Chondrocyte (in vitro differentiated cells): ENCODE data around the gene PLCG2. TPM values are rescaled to one million over a fixed set of nuclear protein-coding genes. Genes with fewer than 3 reads are reported as not detected.
"Not testable (repeated sequence)": the region's sequence is repeated elsewhere in the genome, so short reads cannot be mapped to it uniquely, and the experiment has no call there.

Experiments
- DNase-seq: peaks from one replicate; pipeline ENCODE4 v3.0.0; 2021; ENCODE audit warnings: mixed read lengths, low spot score
- H3K27ac Mint-ChIP-seq: one replicate; pipeline ENCODE4 v1.8.0; 2021; ENCODE audit warnings: mild to moderate bottlenecking, moderate library complexity, mixed read lengths; ENCODE audit not compliant: unreplicated experiment
- H3K27me3 Mint-ChIP-seq: 2 replicates; pipeline ENCODE4 v1.8.0; 2021; ENCODE audit warnings: low read depth, mixed read lengths
- H3K36me3 Mint-ChIP-seq: 2 replicates; pipeline ENCODE4 v1.8.0; 2021; ENCODE audit warnings: low read depth, mixed read lengths
- H3K4me1 Mint-ChIP-seq: 2 replicates; pipeline ENCODE4 v1.8.0; 2021; ENCODE audit warnings: low read depth, mild to moderate bottlenecking, mixed read lengths
- H3K4me3 Mint-ChIP-seq: one replicate; pipeline ENCODE4 v1.8.0; 2021; ENCODE audit warnings: mild to moderate bottlenecking, moderate library complexity, mixed read lengths; ENCODE audit not compliant: unreplicated experiment
- H3K9me3 Mint-ChIP-seq: 2 replicates; pipeline ENCODE4 v1.8.0; 2021; ENCODE audit warnings: low read depth, mixed read lengths
- total RNA-seq: library from RNA; stranded (reverse); gene quantifications from 3 replicates; pipeline ENCODE4 v1.2.1, GENCODE V29; 2021
- TF ChIP-seq, protein P1 (sequence below): fragments of 200-600 bp; sonication (generic); IDR thresholded peaks from 2 replicates; pipeline ENCODE4 v1.5.0; 2021; ENCODE audit warnings: antibody characterized with exemption, mild to moderate bottlenecking, moderate library complexity

PLCG2 gene
- total RNA-seq, 1 donor from 2014 or later = 1.1 TPM

DNA sequence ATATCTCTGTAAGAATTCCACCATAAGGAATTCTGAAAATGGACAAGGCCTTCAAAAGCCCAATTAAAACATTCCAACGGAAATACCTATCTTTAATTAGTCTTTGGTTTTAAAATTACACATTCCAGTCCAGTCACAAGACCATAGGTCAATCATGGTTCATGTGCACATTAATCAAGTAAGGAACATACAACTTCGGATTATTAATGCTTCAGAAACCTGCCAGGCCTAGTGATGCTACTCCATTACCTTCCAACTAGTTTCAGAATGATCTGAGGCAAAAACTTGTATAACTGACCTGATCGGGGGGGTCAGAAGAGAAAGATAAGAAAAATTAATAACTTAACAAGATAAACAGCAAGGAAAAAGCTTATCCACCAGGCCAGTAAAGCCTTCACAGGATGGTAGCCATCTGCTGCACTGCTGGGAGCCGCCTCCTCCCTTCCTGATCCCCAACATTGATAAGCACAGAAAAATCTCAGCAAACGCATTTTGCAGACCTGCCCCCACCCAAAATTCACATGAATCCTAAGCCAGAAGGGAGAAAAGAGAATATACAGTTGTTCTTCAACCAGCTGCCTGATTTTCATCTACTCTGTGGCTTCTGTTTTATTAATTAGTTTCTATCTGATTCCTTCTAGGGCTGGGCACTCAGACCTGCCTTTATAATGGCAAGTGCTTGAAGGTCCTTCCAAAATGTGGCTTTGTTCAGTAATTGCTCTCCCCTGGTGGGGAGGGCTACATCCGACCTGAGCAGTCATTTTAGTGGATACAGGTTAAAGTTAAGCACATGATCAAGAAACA is 226.1 kb downstream of the PLCG2 start:
- H3K9me3 Mint-ChIP-seq = peaks cover 14% of the 10 kb centered on the region
- H3K4me1 Mint-ChIP-seq = no peaks in the 10 kb centered on the region
- H3K27ac Mint-ChIP-seq = no peak overlapping the region
- H3K4me3 Mint-ChIP-seq = no peak overlapping the region
- no peak for DNase-seq
- H3K27me3 Mint-ChIP-seq = peaks cover 32% of the 10 kb centered on the region
- TF ChIP-seq, protein P1, sequence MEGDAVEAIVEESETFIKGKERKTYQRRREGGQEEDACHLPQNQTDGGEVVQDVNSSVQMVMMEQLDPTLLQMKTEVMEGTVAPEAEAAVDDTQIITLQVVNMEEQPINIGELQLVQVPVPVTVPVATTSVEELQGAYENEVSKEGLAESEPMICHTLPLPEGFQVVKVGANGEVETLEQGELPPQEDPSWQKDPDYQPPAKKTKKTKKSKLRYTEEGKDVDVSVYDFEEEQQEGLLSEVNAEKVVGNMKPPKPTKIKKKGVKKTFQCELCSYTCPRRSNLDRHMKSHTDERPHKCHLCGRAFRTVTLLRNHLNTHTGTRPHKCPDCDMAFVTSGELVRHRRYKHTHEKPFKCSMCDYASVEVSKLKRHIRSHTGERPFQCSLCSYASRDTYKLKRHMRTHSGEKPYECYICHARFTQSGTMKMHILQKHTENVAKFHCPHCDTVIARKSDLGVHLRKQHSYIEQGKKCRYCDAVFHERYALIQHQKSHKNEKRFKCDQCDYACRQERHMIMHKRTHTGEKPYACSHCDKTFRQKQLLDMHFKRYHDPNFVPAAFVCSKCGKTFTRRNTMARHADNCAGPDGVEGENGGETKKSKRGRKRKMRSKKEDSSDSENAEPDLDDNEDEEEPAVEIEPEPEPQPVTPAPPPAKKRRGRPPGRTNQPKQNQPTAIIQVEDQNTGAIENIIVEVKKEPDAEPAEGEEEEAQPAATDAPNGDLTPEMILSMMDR = no peak
- H3K36me3 Mint-ChIP-seq = no peaks in the 10 kb centered on the region

GRCh38 chr16:82006036-82006435 is 226.9 kb downstream of the PLCG2 start:
- H3K27me3 Mint-ChIP-seq = peaks cover 32% of the 10 kb centered on the region
- no peaks in the 10 kb centered on the region for H3K4me1 Mint-ChIP-seq
- H3K9me3 Mint-ChIP-seq = peaks cover 14% of the 10 kb centered on the region
- H3K4me3 Mint-ChIP-seq = no peak overlapping the region
- H3K36me3 Mint-ChIP-seq = no peaks in the 10 kb centered on the region
- TF ChIP-seq, protein P1 = no peak
- no peak overlapping the region for H3K27ac Mint-ChIP-seq
- no peak for DNase-seq

DNA sequence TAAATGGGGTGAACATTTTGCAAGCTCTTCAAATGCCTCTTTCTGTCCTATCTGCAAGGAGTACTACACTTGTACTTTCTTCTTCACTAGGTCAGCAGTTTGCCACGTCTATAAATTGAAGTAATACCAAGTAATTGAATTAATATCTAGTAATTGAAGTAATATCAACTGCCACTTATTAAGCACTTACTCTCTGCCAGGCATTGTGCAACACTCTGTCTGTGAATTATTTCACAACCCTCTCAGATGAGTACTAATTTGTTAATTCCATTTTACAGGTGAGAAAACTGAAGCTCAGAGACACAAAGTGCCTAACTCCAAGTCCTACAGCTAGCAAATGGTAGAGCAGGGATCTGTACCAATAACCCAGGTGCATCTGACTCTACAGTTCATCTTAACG is 228.1 kb downstream of the PLCG2 start:
- TF ChIP-seq, protein P1 = no peak
- Mint-ChIP-seq H3K4me3 (no peak overlapping the region), H3K4me1 (no peaks in the 10 kb centered on the region), H3K27ac (no peak overlapping the region), H3K27me3 (peaks cover 34% of the 10 kb centered on the region), H3K9me3 (peaks cover 14% of the 10 kb centered on the region), H3K36me3 (peaks cover 2% of the 10 kb centered on the region)
- DNase-seq = no peak

DNA sequence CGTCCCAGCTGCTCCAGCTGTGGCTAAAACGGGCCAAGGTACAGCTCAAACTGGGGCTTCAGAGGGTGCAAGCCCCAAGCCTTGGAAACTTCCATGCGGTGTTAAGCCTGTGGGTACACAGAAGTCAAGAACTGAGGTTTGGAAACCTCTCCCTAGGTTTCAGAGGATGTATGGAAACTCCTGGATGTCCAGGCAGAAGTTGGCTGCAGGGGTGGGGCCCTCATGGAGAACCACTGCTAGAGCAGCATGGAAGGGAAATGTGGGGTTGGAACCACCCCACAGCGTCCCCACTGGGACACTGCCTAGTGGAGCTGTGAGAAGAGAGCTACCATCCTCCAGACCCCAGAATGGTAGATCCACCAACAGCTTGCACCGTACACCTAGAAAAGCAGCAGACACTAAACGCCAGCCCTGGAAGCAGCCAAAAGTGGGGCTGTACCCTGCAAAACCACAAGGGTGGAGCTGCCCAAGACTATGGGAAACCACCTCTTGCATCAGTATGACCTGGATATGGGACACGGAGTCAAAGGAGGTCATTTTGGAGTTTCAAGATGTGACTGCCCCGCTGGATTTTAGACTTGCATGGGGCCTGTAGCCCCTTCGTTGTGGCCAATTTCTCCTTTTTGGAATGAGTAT is 230.0 kb downstream of the PLCG2 start:
- TF ChIP-seq, protein P1 = no peak
- H3K4me3 Mint-ChIP-seq = no peak overlapping the region
- H3K27ac Mint-ChIP-seq = no peak overlapping the region
- H3K36me3 Mint-ChIP-seq = peaks cover 2% of the 10 kb centered on the region
- H3K4me1 Mint-ChIP-seq = no peaks in the 10 kb centered on the region
- no peak for DNase-seq
- H3K27me3 Mint-ChIP-seq = peaks cover 22% of the 10 kb centered on the region
- peaks cover 14% of the 10 kb centered on the region for H3K9me3 Mint-ChIP-seq

- not testable (repeated sequence) for H3K4me3 Mint-ChIP-seq, H3K36me3 Mint-ChIP-seq, DNase-seq, H3K27ac Mint-ChIP-seq, H3K4me1 Mint-ChIP-seq
- H3K9me3 Mint-ChIP-seq = peaks cover 14% of the 10 kb centered on the region
- H3K27me3 Mint-ChIP-seq = peaks cover 18% of the 10 kb centered on the region
Observed at GRCh38 chr16:82009789-82010188, 230.7 kb downstream of the PLCG2 start.
